HG02678 (cell line): ENCODE measurements around the gene TMEM98.
A peak's percentile ranks its signal among the peaks of the same experiment; 100 is the strongest.
"Not testable (repeated sequence)": the region's sequence is repeated elsewhere in the genome, so short reads cannot be mapped to it uniquely, and the experiment has no call there.

Experiments
- ATAC-seq: cut with Tn5 transposase; IDR thresholded peaks from one replicate; pipeline ENCODE4 v1.9.1; 2021; ENCODE audit warnings: mild to moderate bottlenecking, moderate library complexity; ENCODE audit not compliant: unreplicated experiment

TMEM98 gene

DNA sequence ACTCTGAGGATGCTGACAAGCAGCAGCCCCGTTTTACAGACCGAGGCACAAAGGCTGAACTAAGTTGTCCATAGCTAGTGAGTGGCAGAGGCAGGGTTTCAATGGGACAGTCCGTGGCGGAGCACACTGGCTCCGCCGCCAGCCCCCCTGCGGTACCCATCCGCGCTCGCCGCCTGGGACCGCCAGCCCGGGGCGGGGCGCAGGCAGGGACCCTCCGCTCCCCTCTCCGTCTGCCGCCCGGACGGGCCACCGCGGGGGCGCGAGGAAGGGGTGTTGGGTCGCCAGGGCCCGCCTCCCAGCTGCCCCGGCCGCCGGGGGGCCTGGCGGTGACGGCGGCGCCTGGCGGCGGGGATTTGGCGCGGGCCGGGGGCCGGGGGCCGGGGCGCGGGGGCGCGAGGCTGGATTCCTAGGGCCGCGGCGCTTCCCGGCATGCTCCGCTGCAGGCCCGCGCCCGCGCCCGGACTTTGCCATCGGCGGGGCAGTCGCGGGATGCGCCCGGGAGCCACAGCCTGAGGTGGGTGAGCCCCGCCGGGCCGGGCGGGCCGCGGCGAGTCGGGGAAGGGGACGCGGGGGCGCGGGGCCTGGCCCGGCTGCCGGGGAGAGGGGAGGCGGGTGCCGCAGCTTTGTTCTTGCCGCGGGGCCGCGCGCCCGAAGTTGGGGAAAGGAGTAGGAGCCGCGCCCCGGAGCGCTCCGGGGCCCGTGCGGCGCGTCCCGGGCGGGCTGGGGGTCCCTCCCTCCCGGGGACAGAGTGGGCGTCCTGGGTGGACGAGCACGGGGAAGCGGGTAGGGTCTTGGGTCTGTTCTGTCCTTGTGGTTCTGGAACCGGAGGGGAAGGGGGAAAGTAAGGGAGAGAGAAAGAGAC lies at the start of gene TMEM98:
Gene TMEM98 (plus strand): TSS at position 430 of the 862 bp plus-strand sequence. CDS start 3,376 bp downstream, outside the sequence.
- no peak for ATAC-seq

DNA sequence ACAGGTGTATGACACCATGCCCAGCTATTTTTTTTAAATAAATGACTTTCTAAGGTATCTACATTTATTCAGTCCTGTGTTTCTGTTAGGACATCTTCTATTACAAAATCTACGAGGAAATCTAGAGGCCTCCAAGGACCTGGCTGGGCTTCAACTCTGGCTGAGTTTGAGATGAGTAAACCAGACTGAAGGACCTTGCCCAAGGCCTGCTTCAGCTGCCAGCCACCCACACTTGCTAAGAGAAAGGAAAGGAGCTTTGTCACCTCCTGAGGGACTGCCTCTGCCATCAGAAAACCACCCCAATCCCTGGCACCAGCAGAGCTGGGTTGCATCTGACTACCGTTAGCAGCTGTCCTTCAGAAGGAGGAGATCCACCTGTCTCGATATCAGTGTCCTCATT lies 49.7 kb upstream of the TMEM98 start:
- ATAC-seq, result no peak

- no peak for ATAC-seq
Measured at GRCh38 chr17:32879134-32879533, 48.8 kb upstream of the TMEM98 start.

- ATAC-seq, result no peak
Measured at GRCh38 chr17:32880671-32881453, 47.1 kb upstream of the TMEM98 start.

DNA sequence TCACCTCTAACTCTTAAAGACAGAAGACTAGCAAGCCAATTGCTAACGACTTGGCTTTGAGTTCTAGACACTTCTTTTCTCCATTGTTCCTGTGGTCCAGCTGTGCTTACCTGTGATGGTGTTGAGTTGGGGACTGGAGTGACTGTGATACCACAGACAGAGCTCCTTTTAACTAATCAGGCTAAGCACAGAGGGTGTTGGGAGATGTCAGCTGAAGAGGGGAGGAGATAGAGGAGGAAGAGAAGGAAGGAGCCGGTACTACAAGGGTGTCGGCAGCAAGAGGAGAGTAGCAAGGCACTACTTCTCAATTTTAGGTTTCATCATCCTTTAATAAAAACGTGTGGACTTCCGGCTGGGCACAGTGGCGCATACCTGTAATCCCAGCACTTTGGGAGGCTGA lies 45.9 kb upstream of the TMEM98 start:
- no peak for ATAC-seq

DNA sequence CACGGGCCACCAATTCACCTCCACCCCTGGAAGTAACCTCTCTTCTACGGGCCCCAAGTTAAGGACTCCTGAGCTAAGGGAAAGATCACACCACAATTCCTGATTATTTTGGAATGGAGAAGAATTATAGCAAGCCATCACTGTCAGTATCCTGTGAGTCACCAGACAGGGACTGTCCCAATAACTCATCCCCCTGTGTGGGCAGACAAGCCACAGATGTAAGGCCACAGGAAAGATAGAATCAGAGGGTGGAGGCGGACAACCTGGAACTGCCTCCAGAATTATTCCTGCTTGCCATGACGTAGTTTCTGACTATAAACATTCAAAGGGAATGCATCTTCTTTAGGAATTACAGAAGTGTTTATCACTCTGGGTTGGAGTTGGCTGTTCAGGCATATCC lies 45.2 kb upstream of the TMEM98 start:
- no peak for ATAC-seq

GRCh38 chr17:32886951-32887350 lies 41.0 kb upstream of the TMEM98 start:
- ATAC-seq, result not testable (repeated sequence)

- not testable (repeated sequence) for ATAC-seq
Measured at GRCh38 chr17:32887410-32887809, 40.5 kb upstream of the TMEM98 start.

DNA sequence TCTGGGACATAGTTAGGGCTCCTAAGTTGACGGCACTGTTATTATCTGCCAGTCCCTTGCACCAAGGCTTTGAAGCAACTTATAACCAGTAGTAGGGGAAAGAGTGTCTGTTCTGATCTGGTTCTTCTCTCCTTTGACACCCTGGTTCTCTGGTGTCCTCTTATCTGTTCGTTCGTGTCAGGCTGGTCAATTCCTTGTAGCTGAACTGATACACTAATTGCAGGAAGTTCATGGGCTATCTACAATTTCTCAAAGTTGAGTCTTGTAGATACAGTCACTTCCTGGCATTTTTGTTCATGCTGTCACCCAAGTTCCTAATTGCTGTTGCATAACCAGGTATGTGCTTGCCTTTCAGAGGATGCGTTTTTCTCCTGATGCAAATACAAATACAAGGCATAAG lies 33.7 kb upstream of the TMEM98 start:
- no peak for ATAC-seq

DNA sequence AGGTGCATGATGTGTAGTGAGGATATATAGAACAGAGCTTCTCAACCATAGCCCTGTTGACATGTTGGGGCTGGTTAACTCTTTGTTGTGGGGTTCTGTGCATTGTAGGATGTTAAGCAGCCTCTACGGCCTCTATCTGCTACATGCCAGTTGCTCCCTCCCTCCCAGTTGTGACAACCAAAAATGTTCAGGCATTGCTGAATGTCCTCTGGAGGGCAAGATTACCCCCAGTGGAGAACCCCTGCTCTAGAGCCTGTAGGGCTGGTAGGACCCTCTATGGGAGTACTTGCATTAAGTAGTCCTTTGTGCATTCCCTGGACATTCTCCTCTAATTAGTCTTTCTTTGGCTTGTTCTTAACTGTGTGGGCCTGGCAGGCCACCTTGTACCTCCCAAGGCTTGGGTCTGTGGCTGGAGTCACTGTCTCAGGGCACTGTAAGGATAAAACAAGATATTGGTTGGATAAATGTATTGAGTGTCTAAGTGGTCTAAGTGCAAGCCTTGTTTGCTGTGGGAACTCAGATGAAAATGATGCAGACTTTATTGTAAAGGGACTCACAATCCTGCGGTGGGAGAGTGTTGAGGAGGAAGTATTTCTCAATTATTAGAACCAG lies 31.2 kb upstream of the TMEM98 start:
- no peak for ATAC-seq

GRCh38 chr17:32899236-32900013 lies 28.5 kb upstream of the TMEM98 start:
- no peak for ATAC-seq

- ATAC-seq, result no peak
Measured at GRCh38 chr17:32901743-32902142, 26.2 kb upstream of the TMEM98 start.

DNA sequence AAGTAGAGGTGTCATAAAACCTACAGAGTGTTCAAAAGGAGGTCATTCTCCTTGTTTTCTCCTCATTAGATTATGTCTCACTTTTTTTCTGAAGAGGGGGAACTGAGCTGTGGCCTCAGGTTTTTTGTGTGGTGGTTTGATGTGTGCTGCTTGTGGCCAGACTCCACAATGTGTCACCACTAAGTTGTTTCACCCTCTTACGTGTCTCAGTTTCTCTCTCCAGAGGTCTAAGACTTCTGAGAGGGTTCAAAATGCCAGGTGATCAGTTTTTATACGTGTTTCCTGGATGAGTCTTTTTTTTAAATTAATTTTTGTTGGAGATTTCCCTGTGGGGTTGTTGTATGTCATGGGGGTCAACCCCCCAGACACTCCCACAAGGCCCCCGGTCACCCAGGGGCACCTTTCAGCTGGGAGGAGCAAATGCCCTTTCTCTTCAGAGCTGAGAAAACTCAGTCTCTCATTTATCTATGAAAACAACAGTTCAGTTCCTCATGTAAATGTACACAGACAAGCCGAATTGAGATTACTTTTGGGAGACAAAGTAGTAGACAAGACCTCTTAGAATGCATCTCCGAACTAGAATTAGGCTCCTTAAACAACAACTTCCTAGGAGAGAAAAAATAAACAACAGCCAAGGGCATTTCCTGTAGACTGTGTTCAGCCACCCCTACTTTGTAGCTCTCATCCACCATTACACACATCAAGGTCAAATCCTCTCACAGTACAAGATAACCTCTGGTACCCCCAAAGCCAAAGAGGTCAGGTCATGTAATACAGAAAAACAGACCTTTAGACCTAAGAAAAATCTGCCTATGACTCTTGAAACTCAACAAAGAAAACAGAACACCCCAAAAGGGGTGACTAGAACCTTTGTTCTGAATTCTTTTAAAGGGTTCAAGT lies 23.9 kb upstream of the TMEM98 start:
- no peak for ATAC-seq

- no peak for ATAC-seq
Measured at GRCh38 chr17:32904891-32905290, 23.1 kb upstream of the TMEM98 start.

DNA sequence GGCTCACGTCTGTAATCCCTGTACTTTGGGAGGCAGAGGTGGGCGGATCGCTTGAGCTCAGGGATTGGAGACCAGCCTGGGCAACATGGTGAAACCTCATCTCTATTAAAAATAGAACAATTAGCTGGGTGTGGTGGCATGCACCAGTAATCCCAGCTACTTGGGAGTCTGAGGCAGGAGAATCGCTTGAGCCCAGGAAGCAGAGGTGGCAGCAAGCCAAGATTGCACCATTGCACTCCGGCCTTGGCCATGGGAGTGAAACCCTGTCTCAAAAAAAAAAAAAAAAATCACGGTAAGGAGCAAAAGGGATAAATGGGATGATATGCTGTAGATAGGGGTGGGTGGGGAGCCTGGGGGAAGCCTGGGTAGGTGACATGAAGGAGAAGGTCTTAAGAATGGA lies 20.4 kb upstream of the TMEM98 start:
- ATAC-seq, result no peak

DNA sequence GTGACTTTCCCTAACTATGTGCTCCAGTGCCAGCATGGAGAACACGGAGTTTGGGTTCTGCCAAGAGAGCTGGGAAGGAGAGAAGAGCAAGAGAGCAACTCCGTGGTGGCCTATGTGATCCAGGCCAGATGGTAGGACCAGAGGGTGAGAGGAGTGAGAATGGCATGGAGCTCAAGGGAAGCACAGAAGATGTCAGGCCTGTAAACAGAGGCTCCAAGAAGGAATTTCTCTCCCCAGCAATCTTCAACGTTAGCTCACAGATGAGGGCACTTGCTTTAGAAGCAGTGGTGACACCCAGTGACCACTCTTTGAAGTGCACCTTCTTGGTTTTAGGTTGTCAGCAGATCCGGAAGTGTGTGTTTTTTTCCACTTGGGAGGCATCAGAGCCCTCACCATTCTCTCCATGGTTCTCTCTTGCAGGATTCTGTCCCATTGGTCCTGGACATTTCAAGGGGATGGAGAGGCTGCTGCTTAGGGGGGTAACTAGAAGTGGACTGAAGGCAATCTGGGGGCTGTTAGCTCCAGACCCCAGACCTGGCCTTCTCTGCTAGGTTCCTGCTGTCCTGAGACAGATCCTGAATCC lies 18.1 kb upstream of the TMEM98 start:
- ATAC-seq, result peak; percentile 60

GRCh38 chr17:32910769-32911168 lies 17.2 kb upstream of the TMEM98 start:
- ATAC-seq, result no peak

DNA sequence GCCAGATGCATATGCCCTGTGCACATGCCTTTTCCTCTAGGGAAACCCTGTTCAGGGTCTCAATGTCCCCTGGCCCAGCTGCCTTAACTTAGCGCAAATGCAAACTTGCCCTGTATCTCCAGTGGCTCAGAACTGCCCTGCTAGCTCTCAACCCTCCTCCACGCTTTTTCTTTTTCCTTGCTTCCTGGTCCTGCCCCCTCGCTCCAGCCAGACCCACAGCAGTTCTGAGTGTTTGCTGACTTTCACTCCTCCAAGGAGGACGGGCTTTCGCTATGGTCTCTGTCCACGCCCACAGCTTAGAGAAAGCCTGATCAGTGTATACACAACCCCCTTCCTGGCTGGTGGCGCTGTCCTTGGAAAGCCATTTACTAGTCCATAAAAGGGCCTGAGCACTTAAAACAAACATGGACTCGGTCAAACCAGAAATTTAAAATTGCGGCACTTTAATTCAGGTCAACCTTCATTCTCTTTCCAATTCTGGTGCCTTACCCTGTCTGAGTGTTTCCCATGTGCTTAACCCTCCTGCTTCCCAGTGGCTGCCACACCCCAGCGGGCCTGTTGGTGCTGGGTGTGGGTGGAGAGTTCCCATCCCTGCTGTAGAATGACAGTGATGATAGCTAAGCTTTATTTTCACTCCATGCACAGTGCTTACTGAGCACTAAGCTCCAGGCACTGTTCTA lies 15.6 kb upstream of the TMEM98 start:
- ATAC-seq, result no peak

GRCh38 chr17:32913593-32913992 lies 14.4 kb upstream of the TMEM98 start:
- ATAC-seq, result no peak
